GM13976 (cell line): Measurements from ENCODE around the gene KRTAP4-1.
"Not testable (repeated sequence)": the region's sequence is repeated elsewhere in the genome, so short reads cannot be mapped to it uniquely, and the experiment has no call there.

Experiments
- DNase-seq: peaks from one replicate; pipeline ENCODE4 v3.0.0; 2012; ENCODE audit warnings: low spot score
- in situ Hi-C: fragments of 300-500 bp; cut with MboI; formaldehyde crosslinking; loops from one replicate; pipeline ENCODE4 v1.12.0; 2022; ENCODE audit warnings: low sequenced_read_pairs, mixed read lengths, inconsistent platforms; ENCODE audit not compliant: unreplicated experiment
- TF ChIP-seq, protein P1 (sequence below): IDR thresholded peaks from 2 replicates; pipeline ENCODE4 v1.5.1; 2012; ENCODE audit warnings: borderline replicate concordance, mild to moderate bottlenecking; ENCODE audit not compliant: insufficient read depth; ENCODE audit errors: extremely low read depth, missing control alignments, control extremely low read depth

The KRTAP4-1 gene

DNA sequence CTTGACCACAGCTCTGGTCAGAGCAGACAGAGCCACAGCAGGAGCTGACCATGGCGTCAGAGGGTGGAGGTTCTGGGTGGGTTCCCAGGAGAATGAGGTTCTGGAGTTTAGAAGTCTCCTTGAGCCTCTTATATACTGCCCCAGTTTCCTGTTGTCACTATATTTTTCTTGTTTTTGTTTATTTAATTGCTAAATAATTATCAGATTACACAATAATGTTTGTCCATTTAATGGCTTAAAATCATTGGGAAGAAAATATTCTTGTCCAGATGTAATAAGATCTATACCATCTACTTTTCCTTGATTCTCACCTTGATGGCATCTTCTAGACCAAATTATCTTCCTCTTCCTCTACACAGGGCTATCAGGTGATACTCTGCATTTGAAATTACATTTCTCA lies 16.6 kb downstream of the KRTAP4-1 start, which contains the start of gene KRTAP4-3:
TSS of gene KRTAP4-3 (minus strand) at position 101 of the 400 bp plus-strand sequence. CDS start at position 52, 49 bp downstream.
- in situ Hi-C loops = no loop called here
- DNase-seq = no peak
- TF ChIP-seq, protein P1, sequence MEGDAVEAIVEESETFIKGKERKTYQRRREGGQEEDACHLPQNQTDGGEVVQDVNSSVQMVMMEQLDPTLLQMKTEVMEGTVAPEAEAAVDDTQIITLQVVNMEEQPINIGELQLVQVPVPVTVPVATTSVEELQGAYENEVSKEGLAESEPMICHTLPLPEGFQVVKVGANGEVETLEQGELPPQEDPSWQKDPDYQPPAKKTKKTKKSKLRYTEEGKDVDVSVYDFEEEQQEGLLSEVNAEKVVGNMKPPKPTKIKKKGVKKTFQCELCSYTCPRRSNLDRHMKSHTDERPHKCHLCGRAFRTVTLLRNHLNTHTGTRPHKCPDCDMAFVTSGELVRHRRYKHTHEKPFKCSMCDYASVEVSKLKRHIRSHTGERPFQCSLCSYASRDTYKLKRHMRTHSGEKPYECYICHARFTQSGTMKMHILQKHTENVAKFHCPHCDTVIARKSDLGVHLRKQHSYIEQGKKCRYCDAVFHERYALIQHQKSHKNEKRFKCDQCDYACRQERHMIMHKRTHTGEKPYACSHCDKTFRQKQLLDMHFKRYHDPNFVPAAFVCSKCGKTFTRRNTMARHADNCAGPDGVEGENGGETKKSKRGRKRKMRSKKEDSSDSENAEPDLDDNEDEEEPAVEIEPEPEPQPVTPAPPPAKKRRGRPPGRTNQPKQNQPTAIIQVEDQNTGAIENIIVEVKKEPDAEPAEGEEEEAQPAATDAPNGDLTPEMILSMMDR = no peak

GRCh38 chr17:41167561-41167960 lies 17.1 kb downstream of the KRTAP4-1 start:
- TF ChIP-seq, protein P1 = no peak
- no peak for DNase-seq
- in situ Hi-C loops = no loop called here

GRCh38 chr17:41163828-41164227 lies 20.9 kb downstream of the KRTAP4-1 start:
- no peak for DNase-seq
- in situ Hi-C loops = no loop called here
- TF ChIP-seq, protein P1 = no peak

GRCh38 chr17:41160648-41161047 lies 24.1 kb downstream of the KRTAP4-1 start, which contains the start of gene KRTAP4-4:
KRTAP4-4 (minus strand) TSS chr17:41160748; CDS start chr17:41160691, 57 bp downstream.
- in situ Hi-C loops = no loop called here
- no peak for DNase-seq
- TF ChIP-seq, protein P1 = no peak

- in situ Hi-C loops, DNase-seq: not testable (repeated sequence)
Observed at GRCh38 chr17:41160190-41160589, 24.5 kb downstream of the KRTAP4-1 start.

DNA sequence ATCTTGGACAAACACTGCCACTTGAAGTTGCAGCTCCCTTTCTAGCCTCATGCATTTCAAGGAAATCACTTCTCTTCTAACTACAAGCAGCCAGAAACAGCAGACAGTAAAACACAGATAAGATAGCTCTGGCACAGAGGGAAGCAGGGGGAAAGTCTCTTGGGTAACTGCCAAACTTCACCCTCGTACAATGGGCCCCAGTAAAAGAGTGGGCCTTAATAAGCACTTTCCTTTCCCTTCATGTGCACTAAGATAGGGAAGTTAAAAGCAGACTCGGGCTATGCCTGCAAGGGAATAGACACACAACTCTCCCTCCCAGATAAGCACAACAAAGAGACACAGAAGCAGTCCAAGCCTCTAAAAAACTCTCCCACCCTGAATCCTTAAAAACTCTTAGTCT lies 30.9 kb downstream of the KRTAP4-1 start:
- TF ChIP-seq, protein P1 = no peak
- in situ Hi-C loops = no loop called here
- DNase-seq = no peak

- DNase-seq = no peak
- TF ChIP-seq, protein P1 = no peak
- in situ Hi-C loops = no loop called here
Observed at GRCh38 chr17:41151525-41151924, 33.2 kb downstream of the KRTAP4-1 start.
